Measurements from ENCODE around the gene GUCD1.

DNA sequence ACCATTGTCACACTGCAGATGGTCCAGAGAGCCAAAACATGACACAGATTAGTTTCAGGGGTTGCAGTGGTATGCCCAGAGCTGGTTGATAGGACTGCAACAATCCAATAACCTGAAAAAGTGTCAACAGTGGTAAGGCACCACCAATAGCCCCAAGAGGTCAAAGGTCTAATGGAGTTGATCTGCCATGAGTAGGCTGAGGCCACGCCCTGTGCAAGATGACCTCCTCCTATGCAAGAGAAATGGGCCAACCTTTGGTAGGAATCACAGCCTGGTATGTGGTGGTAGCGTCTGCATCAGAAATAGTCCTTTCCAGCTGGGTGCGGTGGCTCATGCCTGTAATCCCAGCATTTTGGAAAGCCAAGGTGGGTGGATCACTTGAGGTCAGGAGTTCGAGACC lies 19.6 kb downstream of the GUCD1 start:
- TF ChIP-seq POLR2A (IDR thresholded peaks at IDR 0.05) = no peak
- TF ChIP-seq, protein P1, sequence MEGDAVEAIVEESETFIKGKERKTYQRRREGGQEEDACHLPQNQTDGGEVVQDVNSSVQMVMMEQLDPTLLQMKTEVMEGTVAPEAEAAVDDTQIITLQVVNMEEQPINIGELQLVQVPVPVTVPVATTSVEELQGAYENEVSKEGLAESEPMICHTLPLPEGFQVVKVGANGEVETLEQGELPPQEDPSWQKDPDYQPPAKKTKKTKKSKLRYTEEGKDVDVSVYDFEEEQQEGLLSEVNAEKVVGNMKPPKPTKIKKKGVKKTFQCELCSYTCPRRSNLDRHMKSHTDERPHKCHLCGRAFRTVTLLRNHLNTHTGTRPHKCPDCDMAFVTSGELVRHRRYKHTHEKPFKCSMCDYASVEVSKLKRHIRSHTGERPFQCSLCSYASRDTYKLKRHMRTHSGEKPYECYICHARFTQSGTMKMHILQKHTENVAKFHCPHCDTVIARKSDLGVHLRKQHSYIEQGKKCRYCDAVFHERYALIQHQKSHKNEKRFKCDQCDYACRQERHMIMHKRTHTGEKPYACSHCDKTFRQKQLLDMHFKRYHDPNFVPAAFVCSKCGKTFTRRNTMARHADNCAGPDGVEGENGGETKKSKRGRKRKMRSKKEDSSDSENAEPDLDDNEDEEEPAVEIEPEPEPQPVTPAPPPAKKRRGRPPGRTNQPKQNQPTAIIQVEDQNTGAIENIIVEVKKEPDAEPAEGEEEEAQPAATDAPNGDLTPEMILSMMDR (IDR thresholded peaks at IDR 0.05 in 4 of 5, conservative IDR thresholded peaks at IDR 0.05 in 1 of 5) = no peak
